Astrocyte (in vitro differentiated cells and primary cell): ENCODE measurements around the gene JMJD8. TPM values are rescaled to one million over a fixed set of nuclear protein-coding genes. Genes with fewer than 3 reads are reported as not detected.
A peak's percentile ranks its signal among the peaks of the same experiment; 100 is the strongest.

Experiments
- DNase-seq: peaks from one replicate; pipeline ENCODE4 v3.0.0-alpha.2; 2010; ENCODE audit warnings: low read depth
- FAIRE-seq: peaks from 2 replicates; lab custom pipeline; 2011; peaks lifted over from hg19 to GRCh38; lab: Jason Lieb, UNC
- H2AFZ ChIP-seq: 2 replicates; pipeline ENCODE4 v1.6.0; 2012; ENCODE audit warnings: low read depth, low read length, inconsistent platforms
- H3K27ac ChIP-seq: 2 replicates; pipeline ENCODE4 v1.5.1; 2011; ENCODE audit warnings: low read depth, low read length, inconsistent platforms
- H3K27me3 ChIP-seq: 2 replicates; pipeline ENCODE4 v1.6.0; 2011; ENCODE audit warnings: low read length, inconsistent platforms; ENCODE audit not compliant: insufficient read depth
- H3K36me3 ChIP-seq: 2 replicates; pipeline ENCODE4 v1.5.1; 2011; ENCODE audit warnings: low read length, inconsistent platforms; ENCODE audit not compliant: insufficient read depth
- H3K4me1 ChIP-seq: 2 replicates; pipeline ENCODE4 v1.5.1; 2011; ENCODE audit warnings: low read length, inconsistent platforms; ENCODE audit not compliant: insufficient read depth
- H3K4me2 ChIP-seq: 2 replicates; pipeline ENCODE4 v1.6.0; 2012; ENCODE audit warnings: low read length, inconsistent platforms
- H3K4me3 ChIP-seq: 2 replicates; pipeline ENCODE4 v1.5.1; 2011; ENCODE audit warnings: low read depth, mild to moderate bottlenecking, low read length, inconsistent platforms; ENCODE audit not compliant: insufficient read depth
- H3K79me2 ChIP-seq: 2 replicates; pipeline ENCODE4 v1.6.0; 2012; ENCODE audit warnings: mild to moderate bottlenecking, low read length, inconsistent platforms; ENCODE audit not compliant: insufficient read depth
- H3K9ac ChIP-seq: 2 replicates; pipeline ENCODE4 v1.6.0; 2012; ENCODE audit warnings: mild to moderate bottlenecking, low read length, inconsistent platforms
- H3K9me3 ChIP-seq: 2 replicates; pipeline ENCODE4 v1.5.1; 2012; ENCODE audit warnings: low read depth, mild to moderate bottlenecking, low read length, inconsistent platforms; ENCODE audit not compliant: insufficient read depth
- H4K20me1 ChIP-seq: 2 replicates; pipeline ENCODE4 v1.6.0; 2012; ENCODE audit warnings: low read length, inconsistent platforms; ENCODE audit not compliant: insufficient read depth
- H3K27ac Mint-ChIP-seq: one replicate; pipeline ENCODE4 v1.8.0; 2021; ENCODE audit warnings: mild to moderate bottlenecking, mixed read lengths; ENCODE audit not compliant: unreplicated experiment
- H3K27me3 Mint-ChIP-seq: one replicate; pipeline ENCODE4 v1.8.0; 2021; ENCODE audit warnings: low read depth, mixed read lengths; ENCODE audit not compliant: unreplicated experiment
- H3K36me3 Mint-ChIP-seq: one replicate; pipeline ENCODE4 v1.8.0; 2021; ENCODE audit warnings: low read depth, mixed read lengths; ENCODE audit not compliant: unreplicated experiment
- H3K4me1 Mint-ChIP-seq: one replicate; pipeline ENCODE4 v1.8.0; 2021; ENCODE audit warnings: low read depth, mixed read lengths; ENCODE audit not compliant: unreplicated experiment
- H3K4me3 Mint-ChIP-seq: one replicate; pipeline ENCODE4 v1.8.0; 2021; ENCODE audit warnings: mild to moderate bottlenecking, moderate library complexity, mixed read lengths; ENCODE audit not compliant: unreplicated experiment
- H3K9me3 Mint-ChIP-seq: one replicate; pipeline ENCODE4 v1.8.0; 2021; ENCODE audit warnings: mild to moderate bottlenecking, mixed read lengths; ENCODE audit not compliant: unreplicated experiment
- EZH2 ChIP-seq: IDR thresholded peaks from 2 replicates; pipeline ENCODE4 v1.6.1; 2012; ENCODE audit warnings: mild to moderate bottlenecking, low read length, inconsistent platforms; ENCODE audit not compliant: insufficient read depth
- total RNA-seq: library from RNA; stranded (reverse); gene quantifications from 2 replicates; pipeline ENCODE4 v1.2.1, GENCODE V29; 2021
- TF ChIP-seq, protein P1 (sequence below): IDR thresholded peaks from 2 replicates; pipeline ENCODE4 v1.5.1; 2011; ENCODE audit warnings: low read depth, mild to moderate bottlenecking, inconsistent platforms, low read length, moderate library complexity; ENCODE audit not compliant: insufficient read depth

JMJD8 gene
- total RNA-seq, 1 donor from 2014 or later = 26.8 TPM

DNA sequence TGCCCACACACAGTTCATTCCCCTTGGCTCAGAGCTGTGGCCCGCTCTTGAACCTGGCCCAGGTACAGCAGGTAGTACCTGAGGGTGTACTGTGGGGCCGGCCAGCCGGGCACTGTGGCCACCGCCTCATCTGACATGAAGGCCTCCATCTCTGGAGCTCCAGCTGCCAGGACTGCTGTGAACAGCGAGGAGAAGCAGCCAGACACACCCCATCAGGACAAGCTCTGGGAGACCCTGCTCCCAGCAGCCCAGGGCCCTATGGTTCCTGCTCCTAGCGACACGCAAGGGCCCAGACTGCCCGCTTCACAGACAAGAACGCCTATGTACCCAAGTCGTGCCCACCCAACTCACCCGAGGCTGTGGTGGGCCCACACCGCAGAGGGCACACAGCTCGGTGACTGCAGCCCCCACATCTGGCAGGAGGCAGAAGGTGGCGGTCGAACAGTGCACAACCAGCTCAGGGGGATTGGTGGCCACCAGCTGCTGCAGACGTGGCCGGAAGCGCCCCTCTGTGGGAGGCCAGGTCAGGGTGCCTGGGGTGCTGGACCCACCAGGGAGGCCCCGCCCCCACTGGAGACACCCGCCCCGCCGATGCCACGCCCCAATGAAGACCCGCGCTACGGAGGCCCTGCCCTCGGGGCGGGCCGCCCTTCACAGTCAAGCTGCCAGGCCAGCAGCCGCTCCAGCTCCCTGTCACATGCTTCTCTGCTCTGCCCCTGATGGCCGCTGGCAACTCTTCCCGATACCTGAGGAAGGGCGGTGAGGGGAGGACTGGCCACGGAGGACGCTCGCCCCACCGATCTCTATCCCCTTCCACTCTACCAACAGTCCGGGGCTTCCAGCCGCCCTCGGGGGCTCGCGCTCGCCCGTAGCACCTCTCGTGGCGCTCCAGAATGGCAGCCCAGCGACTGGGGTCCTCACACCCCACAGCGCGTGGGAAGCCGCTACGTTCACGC is 5.0 kb downstream of the JMJD8 start:
- Histone ChIP-seq H3K9me3 (no peaks in the 10 kb centered on the region), H2AFZ (peak overlapping the region; percentile 83), H3K4me1 (peaks cover 37% of the 10 kb centered on the region), H3K4me3 (peak overlapping the region; percentile 50), H3K36me3 (peaks cover 3% of the 10 kb centered on the region), H3K9ac (peak overlapping the region; percentile 48), H4K20me1 (peaks cover 47% of the 10 kb centered on the region), H3K27ac (no peak overlapping the region), H3K27me3 (no peaks in the 10 kb centered on the region), H3K4me2 (peak overlapping the region; percentile 88), H3K79me2 (peaks cover 37% of the 10 kb centered on the region)
- H3K27ac Mint-ChIP-seq = no peak overlapping the region
- FAIRE-seq (no peak), DNase-seq (peak; percentile 21)
- peaks cover 9% of the 10 kb centered on the region for H3K36me3 Mint-ChIP-seq
- H3K27me3 Mint-ChIP-seq = no peaks in the 10 kb centered on the region
- H3K4me3 Mint-ChIP-seq = peak overlapping the region; percentile 80
- TF ChIP-seq, protein P1, sequence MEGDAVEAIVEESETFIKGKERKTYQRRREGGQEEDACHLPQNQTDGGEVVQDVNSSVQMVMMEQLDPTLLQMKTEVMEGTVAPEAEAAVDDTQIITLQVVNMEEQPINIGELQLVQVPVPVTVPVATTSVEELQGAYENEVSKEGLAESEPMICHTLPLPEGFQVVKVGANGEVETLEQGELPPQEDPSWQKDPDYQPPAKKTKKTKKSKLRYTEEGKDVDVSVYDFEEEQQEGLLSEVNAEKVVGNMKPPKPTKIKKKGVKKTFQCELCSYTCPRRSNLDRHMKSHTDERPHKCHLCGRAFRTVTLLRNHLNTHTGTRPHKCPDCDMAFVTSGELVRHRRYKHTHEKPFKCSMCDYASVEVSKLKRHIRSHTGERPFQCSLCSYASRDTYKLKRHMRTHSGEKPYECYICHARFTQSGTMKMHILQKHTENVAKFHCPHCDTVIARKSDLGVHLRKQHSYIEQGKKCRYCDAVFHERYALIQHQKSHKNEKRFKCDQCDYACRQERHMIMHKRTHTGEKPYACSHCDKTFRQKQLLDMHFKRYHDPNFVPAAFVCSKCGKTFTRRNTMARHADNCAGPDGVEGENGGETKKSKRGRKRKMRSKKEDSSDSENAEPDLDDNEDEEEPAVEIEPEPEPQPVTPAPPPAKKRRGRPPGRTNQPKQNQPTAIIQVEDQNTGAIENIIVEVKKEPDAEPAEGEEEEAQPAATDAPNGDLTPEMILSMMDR = no peak
- no peak for TF ChIP-seq EZH2
- H3K9me3 Mint-ChIP-seq = no peaks in the 10 kb centered on the region
- peaks cover 12% of the 10 kb centered on the region for H3K4me1 Mint-ChIP-seq

DNA sequence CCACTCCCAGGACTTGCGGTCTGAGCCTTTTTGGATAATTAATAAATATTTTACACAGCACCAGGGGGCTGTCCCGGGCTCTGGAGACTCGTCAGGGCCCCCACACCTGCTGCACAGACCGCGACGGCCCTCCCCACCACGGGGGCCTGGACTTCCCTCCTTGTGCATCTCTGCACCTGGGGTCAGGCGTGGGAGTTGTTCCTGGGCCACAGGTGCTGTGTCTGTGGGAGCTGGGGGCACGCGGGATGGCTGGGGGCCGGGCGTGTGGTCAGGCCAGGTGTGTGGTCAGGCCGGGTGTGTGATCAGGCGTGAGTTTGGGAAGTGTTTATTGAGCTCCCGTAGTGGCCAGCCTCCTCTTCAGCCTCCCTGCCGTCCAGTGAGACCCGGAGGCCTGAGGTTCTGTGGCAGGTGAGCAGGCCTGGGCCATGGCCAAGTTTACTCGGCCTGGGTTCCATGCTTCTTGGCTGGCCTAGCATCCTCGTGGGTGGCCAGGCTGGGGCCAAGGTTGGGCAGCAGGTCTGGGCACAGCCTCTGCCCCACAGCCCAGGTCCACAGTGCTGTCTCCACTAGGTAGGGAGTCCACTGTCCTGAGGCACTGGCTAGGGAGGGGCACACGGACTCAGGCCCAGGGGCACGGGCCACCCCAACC is 5.8 kb downstream of the JMJD8 start:
- FAIRE-seq (no peak), DNase-seq (no peak)
- no peak overlapping the region for H3K4me3 Mint-ChIP-seq
- H4K20me1 ChIP-seq = peaks cover 52% of the 10 kb centered on the region
- H3K4me1 Mint-ChIP-seq = peaks cover 12% of the 10 kb centered on the region
- no peaks in the 10 kb centered on the region for H3K27me3 ChIP-seq
- peaks cover 9% of the 10 kb centered on the region for H3K36me3 Mint-ChIP-seq
- H3K27me3 Mint-ChIP-seq = no peaks in the 10 kb centered on the region
- no peak for TF ChIP-seq EZH2
- TF ChIP-seq, protein P1 = no peak
- no peak overlapping the region for H3K27ac ChIP-seq
- H3K79me2 ChIP-seq = peaks cover 31% of the 10 kb centered on the region
- no peak overlapping the region for H3K9ac ChIP-seq
- no peak overlapping the region for H3K4me2 ChIP-seq
- H3K4me3 ChIP-seq = no peak overlapping the region
- H3K9me3 Mint-ChIP-seq = no peaks in the 10 kb centered on the region
- peaks cover 3% of the 10 kb centered on the region for H3K36me3 ChIP-seq
- no peaks in the 10 kb centered on the region for H3K9me3 ChIP-seq
- H3K27ac Mint-ChIP-seq = no peak overlapping the region
- peaks cover 33% of the 10 kb centered on the region for H3K4me1 ChIP-seq
- H2AFZ ChIP-seq = no peak overlapping the region
